HepG2 (cell line): ENCODE results near the gene SYNJ2. TPM values are rescaled to one million over a fixed set of nuclear protein-coding genes. Genes with fewer than 3 reads are reported as not detected.
A peak's percentile ranks its signal among the peaks of the same experiment; 100 is the strongest.

Source experiments
- ATAC-seq: fragments of 200-7000 bp; cut with Tn5 transposase; 3 replicates; pipeline ENCODE4 v1.9.1; 2020; ENCODE audit warnings: mild to moderate bottlenecking, moderate library complexity
- BruUV-seq: library from RNA; stranded (reverse); fragments of 400-500 nt; replicated peaks from 2 replicates; lab custom pipeline; 2021; lab: Mats Ljungman, UMichigan
- CTCF ChIA-PET: fragments of 300-600 bp; formaldehyde crosslinking; extraction: SDS; loops from one replicate; lab custom pipeline; 2021; ENCODE audit warnings: low total read pairs, inconsistent platforms, low intra/inter-chr PET ratio; lab: Yijun Ruan, JAX
- POLR2A ChIA-PET: fragments of 350-600 bp; sonication (Branson Sonifier 250); formaldehyde crosslinking; loops from one replicate; lab custom pipeline; 2020; ENCODE audit warnings: antibody characterized with exemption, inconsistent platforms; lab: Yijun Ruan, JAX
- DNase-seq: peaks from one replicate; pipeline ENCODE4 v3.0.0-alpha.2; 2015; ENCODE audit warnings: low spot score
- FAIRE-seq: peaks from 3 replicates; lab custom pipeline; 2011; peaks lifted over from hg19 to GRCh38; lab: Jason Lieb, UNC
- H2AFZ ChIP-seq: one replicate; pipeline ENCODE4 v1.6.1; 2011; ENCODE audit warnings: low read length, inconsistent platforms
- H3K27ac ChIP-seq: fragments of 300-600 bp; 3 replicates; pipeline ENCODE4 v1.8.0; 2011; ENCODE audit warnings: mixed run types, mild to moderate bottlenecking, mixed read lengths, low read length, inconsistent platforms; ENCODE audit not compliant: insufficient read depth; ENCODE audit errors: extremely low read length
- H3K27me3 ChIP-seq, 2 experiments: fragments of 200-600 bp in 1 of 2; 2 replicates in 1 of 2; 3 replicates in 1 of 2; pipeline versions ENCODE4 v1.6.0 to v1.8.0; 2011; ENCODE audit warnings: low read length in 2 of 2, mild to moderate bottlenecking in 2 of 2, moderate library complexity in 2 of 2, inconsistent platforms in 1 of 2; ENCODE audit not compliant: insufficient read depth in 2 of 2, control insufficient read depth in 1 of 2
- H3K36me3 ChIP-seq, 2 experiments: fragments of 200-600 bp in 1 of 2; replicated peaks in 1 of 2; 2 replicates in 1 of 2; 3 replicates in 1 of 2; pipeline versions ENCODE4 v1.5.1 to v1.8.0; 2011; ENCODE audit warnings: low read length in 2 of 2, inconsistent platforms in 1 of 2; ENCODE audit not compliant: insufficient read depth in 2 of 2, control insufficient read depth in 1 of 2
- H3K4me1 ChIP-seq: 2 replicates; pipeline ENCODE4 v1.5.1; 2012; ENCODE audit warnings: low read length, inconsistent platforms; ENCODE audit not compliant: insufficient read depth
- H3K4me2 ChIP-seq: 2 replicates; pipeline ENCODE4 v1.6.0; 2011; ENCODE audit warnings: low read depth, low read length, inconsistent platforms
- H3K4me3 ChIP-seq, 3 experiments: fragments of 200-600 bp in 1 of 3; sonication (generic), shearing (Covaris generic) in 1 of 3; replicated peaks in 1 of 3; 2 replicates each; pipeline ENCODE4 v1.5.1; 2011 to 2016; ENCODE audit warnings: low read length in 3 of 3, inconsistent platforms in 2 of 3, low read depth in 2 of 3, mild to moderate bottlenecking in 2 of 3, control low read depth in 1 of 3, mixed read lengths in 1 of 3; ENCODE audit not compliant: insufficient read depth in 1 of 3
- H3K79me2 ChIP-seq: one replicate; pipeline ENCODE4 v1.6.1; 2011; ENCODE audit warnings: low read length, inconsistent platforms; ENCODE audit not compliant: insufficient read depth
- H3K9ac ChIP-seq: 2 replicates; pipeline ENCODE4 v1.6.0; 2011; ENCODE audit warnings: mild to moderate bottlenecking, low read depth, low read length, inconsistent platforms; ENCODE audit not compliant: insufficient read depth
- H3K9me3 ChIP-seq: 2 replicates; pipeline ENCODE4 v1.5.1; 2012; ENCODE audit warnings: mild to moderate bottlenecking, low read length
- H4K20me1 ChIP-seq: 2 replicates; pipeline ENCODE4 v1.6.0; 2011; ENCODE audit warnings: inconsistent platforms, mild to moderate bottlenecking, low read length, moderate library complexity; ENCODE audit not compliant: insufficient read depth
- ATF7 ChIP-seq, 2 experiments: fragments of 450-650 bp in 1 of 2; sonication (generic) in 1 of 2; formaldehyde crosslinking in 1 of 2; IDR thresholded peaks; 2 replicates each; pipeline versions ENCODE4 v1.4.0 to v1.6.1; 2016 to 2020; ENCODE audit warnings: antibody characterized with exemption in 1 of 2, mild to moderate bottlenecking in 1 of 2, missing genetic modification reagents in 1 of 2
- BCL6 ChIP-seq: IDR thresholded peaks from 2 replicates; pipeline ENCODE4 v1.6.1; 2016; ENCODE audit warnings: missing genetic modification reagents, missing compliant biosample characterization
- DNMT1 ChIP-seq: sonication (generic); formaldehyde crosslinking; IDR thresholded peaks from 2 replicates; pipeline ENCODE4 v1.5.1; 2020; ENCODE audit warnings: mild to moderate bottlenecking, missing genetic modification reagents
- MTA3 ChIP-seq: sonication (generic); formaldehyde crosslinking; IDR thresholded peaks from 2 replicates; pipeline ENCODE4 v1.4.0; 2020; ENCODE audit warnings: missing genetic modification reagents
- RCOR2 ChIP-seq: IDR thresholded peaks from 2 replicates; pipeline ENCODE4 v1.6.1; 2016; ENCODE audit warnings: missing biosample characterization, missing genetic modification reagents
- SIX1 ChIP-seq: sonication (generic); formaldehyde crosslinking; IDR thresholded peaks from 2 replicates; pipeline ENCODE4 v1.4.0; 2020; ENCODE audit warnings: missing genetic modification reagents, borderline replicate concordance
- TSC22D2 ChIP-seq: sonication (generic); formaldehyde crosslinking; IDR thresholded peaks from 2 replicates; pipeline ENCODE4 v1.5.1; 2020; ENCODE audit warnings: missing genetic modification reagents, mild to moderate bottlenecking, borderline replicate concordance
- ZNF430 ChIP-seq: sonication (generic); formaldehyde crosslinking; IDR thresholded peaks from 2 replicates; pipeline ENCODE4 v1.9.0; 2021; ENCODE audit warnings: mild to moderate bottlenecking, missing genetic modification reagents
- ZNF558 ChIP-seq: sonication (generic); formaldehyde crosslinking; IDR thresholded peaks from 2 replicates; pipeline ENCODE4 v1.9.0; 2022; ENCODE audit warnings: mild to moderate bottlenecking, missing genetic modification reagents, borderline replicate concordance
- ZNF891 ChIP-seq: sonication (generic); formaldehyde crosslinking; IDR thresholded peaks from 2 replicates; pipeline ENCODE4 v1.5.0; 2020; ENCODE audit warnings: mild to moderate bottlenecking, missing genetic modification reagents
- WGBS: methylation state at CpG from one replicate; pipeline ENCODE4 v1.1.6; 2017; ENCODE audit warnings: low lambda C conversion rate; 5-methylcytosine and 5-hydroxymethylcytosine counted together
- in situ Hi-C: cut with HindIII; loops from 2 replicates; pipeline ENCODE4 v1.10.0; 2017; ENCODE audit warnings: low pct_unique_long_range_greater_than_20kb; ENCODE audit not compliant: extremely low pct_ligation_motif_present
- intact Hi-C: fragments of 100-400 bp; cut with micrococcal nuclease; formaldehyde crosslinking; loops from one replicate; pipeline ENCODE4 v1.10.0; 2022; ENCODE audit not compliant: unreplicated experiment
- polyA plus RNA-seq, 8 experiments: library from polyadenylated mRNA; depleted of rRNA in 3 of 8; stranded (reverse) in 7 of 8; unstranded in 1 of 8; fragments of >200 nt; fragmentation: Illumina TruSeq in 4 of 8; extraction: Trizol in 4 of 8; gene quantifications; 2 replicates each; pipeline versions ENCODE4 v1.2.1 to v1.2.3, GENCODE V29; 2011 to 2016; ENCODE audit warnings: low read depth in 4 of 8, missing spikeins in 1 of 8, mixed read lengths in 1 of 8; ENCODE audit not compliant: insufficient read depth in 1 of 8
- total RNA-seq, 5 experiments: library from RNA; depleted of rRNA; stranded (reverse); fragments of >200 nt; fragmentation: Illumina TruSeq; extraction: Trizol; gene quantifications; 2 replicates each; pipeline ENCODE4 v1.2.3, GENCODE V29; 2016; ENCODE audit warnings: low read depth in 1 of 5
- TF ChIP-seq, protein P1 (sequence below): sonication (generic); formaldehyde crosslinking; IDR thresholded peaks from 2 replicates; pipeline ENCODE4 v1.8.1; 2023; ENCODE audit warnings: mild to moderate bottlenecking, moderate library complexity, missing genetic modification reagents
- TF ChIP-seq, protein P2 (sequence below): fragments of 450-650 bp; IDR thresholded peaks from 2 replicates; pipeline ENCODE4 v1.6.1; 2017

Gene SYNJ2
- total and polyA plus RNA-seq, 2 of the 13 experiments (the other 11 are each of a cell fraction or from before 2014, with no cell fraction given): 39.1 to 57.6 TPM

DNA sequence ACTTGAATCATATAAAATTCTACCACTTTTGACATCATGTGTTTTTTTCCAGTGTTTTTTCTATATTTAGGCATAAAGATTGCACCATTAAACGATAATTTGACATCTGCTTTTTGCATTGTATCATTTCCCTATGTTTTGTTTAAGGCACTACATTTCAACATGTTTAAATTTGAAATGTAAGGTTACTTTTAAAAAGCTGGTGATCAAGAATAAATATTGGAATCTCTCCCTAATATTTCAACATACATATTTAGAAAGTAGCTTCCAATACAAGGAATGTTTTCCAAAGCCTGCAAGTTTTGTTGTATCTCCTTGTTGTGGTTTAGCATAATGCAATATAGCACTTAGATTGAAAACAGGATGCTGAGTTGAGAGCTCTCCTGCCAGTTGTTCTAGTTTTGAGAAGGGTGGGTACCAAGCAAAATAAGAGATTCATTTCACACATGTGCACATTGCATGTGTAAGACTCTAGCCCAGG, 76.5 kb downstream of the SYNJ2 start:
- ATAC-seq (no peak), FAIRE-seq (no peak), DNase-seq (no peak)
- CTCF ChIA-PET: no interaction called here
- Histone ChIP-seq H3K27ac (no peak overlapping the region), H3K4me1 (peaks cover 8% of the 10 kb centered on the region; the same call in 1 of the 2 replicates), H2AFZ (no peak overlapping the region), H3K27me3 (no peaks in the 10 kb centered on the region), H4K20me1 (peaks cover 3% of the 10 kb centered on the region; the same call in 1 of the 2 replicates), H3K9ac (no peak overlapping the region), H3K4me2 (no peak overlapping the region), H3K79me2 (no peaks in the 10 kb centered on the region), H3K4me3 (no peak overlapping the region), H3K36me3 (peaks cover 55 to 89% of the 10 kb centered on the region in 2 experiments), H3K9me3 (no peaks in the 10 kb centered on the region)
- no TSS peak for BruUV-seq
- no peak for TF ChIP-seq BCL6 (CRISPR knock-in tag)
- TF ChIP-seq TSC22D2 (CRISPR knock-in tag): no peak
- TF ChIP-seq DNMT1 (CRISPR knock-in tag): no peak
- TF ChIP-seq MTA3 (CRISPR knock-in tag): no peak
- TF ChIP-seq ZNF558 (CRISPR knock-in tag): no peak
- TF ChIP-seq, protein P1, sequence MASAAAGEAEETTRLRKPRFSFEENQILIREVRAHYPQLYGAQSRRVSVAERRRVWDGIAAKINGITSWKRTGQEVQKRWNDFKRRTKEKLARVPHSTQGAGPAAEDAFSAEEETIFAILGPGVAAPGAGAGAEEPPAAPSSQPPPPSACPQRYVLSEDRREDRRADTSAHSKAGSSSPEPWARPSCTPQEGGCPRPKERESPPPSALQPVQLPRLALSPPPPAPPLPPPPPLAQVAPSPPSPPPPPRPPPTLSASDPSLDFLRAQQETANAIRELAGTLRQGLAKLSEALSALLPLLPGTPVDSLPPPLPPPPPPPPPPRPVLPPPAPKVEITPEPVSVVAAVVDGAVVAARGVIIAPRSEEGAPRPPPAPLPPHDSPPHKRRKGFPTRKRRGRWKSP (CRISPR knock-in tag): no peak
- POLR2A ChIA-PET: interaction anchor here (1.0 to 1.7 kb wide), 2 partner anchors 9 to 46 kb away, joined by 4 to 6 read pairs; no protein-coding TSS in a partner anchor
- WGBS: 97% methylated on average over 1 of the region's 1 CpG
- in situ Hi-C loops (no loop called here), intact Hi-C loops (no loop called here)

DNA sequence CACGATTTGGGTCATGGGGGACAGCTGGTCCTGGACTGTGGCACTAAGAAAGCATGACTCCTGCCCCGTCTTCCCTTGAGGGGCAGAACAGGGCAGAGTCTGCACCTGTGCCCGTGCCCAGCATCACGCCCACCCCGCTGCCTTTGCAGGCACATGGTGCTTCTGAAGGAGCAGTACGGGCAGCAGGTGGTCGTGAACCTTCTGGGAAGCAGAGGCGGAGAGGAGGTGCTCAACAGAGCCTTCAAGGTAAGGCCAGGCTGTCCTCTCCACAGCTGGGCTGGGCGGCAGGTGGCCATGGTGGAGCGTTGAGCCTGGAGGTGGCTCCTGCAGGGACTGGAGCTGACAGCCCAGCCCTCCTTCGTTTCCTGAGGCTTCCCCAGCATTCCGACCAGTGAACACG, 77.4 kb downstream of the SYNJ2 start:
- H4K20me1 ChIP-seq: peaks cover 3% of the 10 kb centered on the region; the same call in 1 of the 2 replicates
- no TSS peak for BruUV-seq
- intact Hi-C loops: no loop called here
- no peaks in the 10 kb centered on the region for H3K9me3 ChIP-seq
- ChIA-PET CTCF (no interaction called here), POLR2A (interaction anchor here (1.0 to 1.7 kb wide), 2 partner anchors 10 to 47 kb away, joined by 4 to 6 read pairs; no protein-coding TSS in a partner anchor)
- no peak overlapping the region for H3K4me3 ChIP-seq
- peaks cover 8% of the 10 kb centered on the region; the same call in 1 of the 2 replicates for H3K4me1 ChIP-seq
- peak; percentile 5; the same call in 1 of the 3 replicates for ATAC-seq
- H3K27ac ChIP-seq: no peak overlapping the region
- FAIRE-seq: no peak
- no peak overlapping the region for H3K4me2 ChIP-seq
- in situ Hi-C loops: no loop called here
- 93% methylated on average over 12 of the region's 13 CpGs for WGBS
- no peaks in the 10 kb centered on the region for H3K27me3 ChIP-seq
- no peaks in the 10 kb centered on the region for H3K79me2 ChIP-seq
- H2AFZ ChIP-seq: no peak overlapping the region
- no peak overlapping the region for H3K9ac ChIP-seq
- H3K36me3 ChIP-seq: peaks cover 54 to 86% of the 10 kb centered on the region in 2 experiments
- no peak for DNase-seq
- no peak for TF ChIP-seq ZNF430 (CRISPR knock-in tag)
- TF ChIP-seq, protein P2, sequence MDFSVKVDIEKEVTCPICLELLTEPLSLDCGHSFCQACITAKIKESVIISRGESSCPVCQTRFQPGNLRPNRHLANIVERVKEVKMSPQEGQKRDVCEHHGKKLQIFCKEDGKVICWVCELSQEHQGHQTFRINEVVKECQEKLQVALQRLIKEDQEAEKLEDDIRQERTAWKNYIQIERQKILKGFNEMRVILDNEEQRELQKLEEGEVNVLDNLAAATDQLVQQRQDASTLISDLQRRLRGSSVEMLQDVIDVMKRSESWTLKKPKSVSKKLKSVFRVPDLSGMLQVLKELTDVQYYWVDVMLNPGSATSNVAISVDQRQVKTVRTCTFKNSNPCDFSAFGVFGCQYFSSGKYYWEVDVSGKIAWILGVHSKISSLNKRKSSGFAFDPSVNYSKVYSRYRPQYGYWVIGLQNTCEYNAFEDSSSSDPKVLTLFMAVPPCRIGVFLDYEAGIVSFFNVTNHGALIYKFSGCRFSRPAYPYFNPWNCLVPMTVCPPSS: no peak
- TF ChIP-seq ZNF891 (CRISPR knock-in tag): peak; percentile 60; the same call in 1 of the 2 replicates
- TF ChIP-seq SIX1: no peak
- no peak for TF ChIP-seq RCOR2
- TF ChIP-seq ATF7 (IDR thresholded peaks at IDR 0.05): no peak
- TF ChIP-seq ATF7 (CRISPR knock-in tag; IDR thresholded peaks at IDR 0.05): 0 out of 2 replicates have a peak, but pooled peaks have one; percentile 41
